Measurements from ENCODE around the gene RAB1A. TPM values are rescaled to one million over a fixed set of nuclear protein-coding genes. Genes with fewer than 3 reads are reported as not detected.

RAB1A gene
- total RNA-seq, 1 donor from 2014 or later: 128 TPM

DNA sequence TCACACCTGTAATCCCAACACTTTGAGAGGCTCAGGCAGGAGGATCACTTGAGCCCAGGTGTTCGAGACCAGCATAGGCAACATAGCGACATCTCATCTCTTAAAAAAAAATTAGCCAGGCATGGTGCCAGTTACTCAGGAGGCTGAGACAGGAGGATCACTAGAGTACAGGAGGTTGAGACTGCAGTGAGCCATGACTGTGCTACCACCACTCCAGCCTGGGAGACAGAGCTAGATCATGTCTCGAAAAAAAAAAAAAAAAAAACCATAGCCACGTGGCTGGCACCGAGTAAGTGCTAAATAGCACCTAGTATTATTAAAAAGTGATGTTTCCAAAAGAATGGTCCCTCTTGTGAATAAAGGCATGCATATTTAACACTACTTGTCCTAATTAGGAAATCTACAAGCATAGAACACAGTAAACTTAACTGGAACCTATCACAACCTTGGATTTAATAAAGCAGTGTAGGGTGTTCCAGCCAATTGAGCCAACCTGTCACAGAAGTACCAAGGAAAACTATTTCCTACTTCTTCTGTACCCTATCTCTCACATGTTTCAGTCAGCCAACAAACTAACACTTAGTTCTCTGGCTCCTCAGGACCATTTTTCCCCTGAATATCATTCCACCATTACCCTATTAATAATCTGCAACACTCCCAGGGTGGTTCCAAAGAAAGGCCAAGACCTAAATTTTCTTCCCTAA is 8.8 kb downstream of the RAB1A start:
- H3K27me3 Mint-ChIP-seq: no peaks in the 10 kb centered on the region
- H3K27ac Mint-ChIP-seq: no peak overlapping the region
- DNase-seq (ENCODE audit: extremely low spot score, unreplicated experiment): no peak
- H3K4me3 Mint-ChIP-seq: no peak overlapping the region
- H3K9me3 Mint-ChIP-seq: no peaks in the 10 kb centered on the region
- TF ChIP-seq CTCF (conservative IDR thresholded peaks at IDR 0.05): no peak
- H3K36me3 Mint-ChIP-seq: peaks cover 8% of the 10 kb centered on the region
- H3K4me1 Mint-ChIP-seq (ENCODE audit: unreplicated experiment): peaks cover 16% of the 10 kb centered on the region

DNA sequence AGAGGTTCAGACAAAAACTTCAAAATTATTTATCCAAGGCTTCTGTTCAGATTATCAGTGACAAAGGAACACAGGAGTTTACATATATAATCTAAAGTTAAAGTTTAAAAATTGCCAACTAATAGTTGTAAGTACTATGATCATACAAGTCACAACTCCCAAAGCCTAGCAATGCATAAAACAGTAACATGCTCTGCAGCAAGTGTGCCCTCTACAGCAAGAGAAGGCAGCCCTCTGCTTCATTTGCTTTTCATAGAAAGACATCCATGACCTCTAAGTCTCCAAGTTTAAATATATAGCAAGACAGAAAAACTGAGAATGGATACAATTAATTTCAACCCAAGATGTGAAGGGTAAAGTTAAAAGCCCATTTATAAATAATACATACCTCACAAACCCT is 13.3 kb downstream of the RAB1A start:
- Mint-ChIP-seq H3K9me3 (peaks cover 4% of the 10 kb centered on the region), H3K27ac (no peak overlapping the region)
- no peak for TF ChIP-seq CTCF (conservative IDR thresholded peaks at IDR 0.05)

GRCh38 chr2:65114921-65115320 is 15.0 kb downstream of the RAB1A start:
- Mint-ChIP-seq H3K27ac (no peak overlapping the region), H3K9me3 (peaks cover 4% of the 10 kb centered on the region), H3K4me3 (no peak overlapping the region), H3K27me3 (no peaks in the 10 kb centered on the region), H3K36me3 (peaks cover 13% of the 10 kb centered on the region), H3K4me1 (ENCODE audit: unreplicated experiment) (peaks cover 16% of the 10 kb centered on the region)
- no peak for DNase-seq (ENCODE audit: extremely low spot score, unreplicated experiment)
- TF ChIP-seq CTCF (conservative IDR thresholded peaks at IDR 0.05): no peak

More for the DNA sequence above, 13.3 kb downstream of the RAB1A start:
- no peak for DNase-seq (ENCODE audit: extremely low spot score, unreplicated experiment)
- Mint-ChIP-seq H3K4me1 (ENCODE audit: unreplicated experiment) (peaks cover 20% of the 10 kb centered on the region), H3K27me3 (no peaks in the 10 kb centered on the region), H3K4me3 (no peak overlapping the region), H3K36me3 (peaks cover 16% of the 10 kb centered on the region)

DNA sequence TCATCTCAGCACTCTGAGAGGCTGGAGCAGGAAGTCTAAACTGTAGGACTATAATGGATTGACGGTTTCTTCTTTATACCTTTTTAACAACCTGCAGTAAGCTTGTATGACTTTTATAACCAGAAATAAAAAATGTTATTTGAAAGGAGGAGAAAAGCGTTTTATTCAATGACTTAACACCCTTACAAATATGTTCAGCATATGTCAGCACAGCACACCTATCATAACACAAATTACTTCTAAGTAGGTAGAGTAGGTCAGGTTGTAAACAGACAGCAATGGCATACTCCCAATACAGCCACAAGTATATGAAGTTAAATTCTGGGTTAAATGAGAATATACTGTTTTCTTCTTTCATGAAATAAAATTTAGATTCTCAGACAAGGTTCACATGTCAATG is 16.1 kb downstream of the RAB1A start:
- DNase-seq (ENCODE audit: extremely low spot score, unreplicated experiment): no peak
- no peak overlapping the region for H3K27ac Mint-ChIP-seq
- H3K36me3 Mint-ChIP-seq: peaks cover 16% of the 10 kb centered on the region
- no peak for TF ChIP-seq CTCF (conservative IDR thresholded peaks at IDR 0.05)
- peaks cover 20% of the 10 kb centered on the region for H3K4me1 Mint-ChIP-seq (ENCODE audit: unreplicated experiment)
- H3K9me3 Mint-ChIP-seq: peaks cover 4% of the 10 kb centered on the region
- H3K4me3 Mint-ChIP-seq: no peak overlapping the region
- no peaks in the 10 kb centered on the region for H3K27me3 Mint-ChIP-seq

DNA sequence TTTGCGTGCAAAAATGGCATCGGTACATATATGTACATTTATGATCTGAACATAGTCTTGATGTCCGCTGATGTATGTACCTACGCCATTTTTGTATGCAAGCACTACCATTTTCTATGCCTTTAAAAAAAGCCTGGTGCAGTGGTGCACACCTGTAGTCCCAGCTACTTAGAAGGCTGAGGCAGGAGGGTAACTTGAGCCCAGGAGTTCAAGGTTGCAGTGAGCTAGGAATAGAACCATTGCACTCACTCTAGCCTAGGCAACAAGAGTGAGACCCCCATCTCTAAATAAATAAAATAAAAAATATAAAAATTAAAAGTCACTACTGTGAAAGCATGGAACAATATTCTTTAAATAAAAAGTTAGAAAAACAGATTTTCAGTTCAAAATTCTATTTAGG is 16.7 kb downstream of the RAB1A start:
- H3K4me1 Mint-ChIP-seq (ENCODE audit: unreplicated experiment): peaks cover 20% of the 10 kb centered on the region
- peaks cover 16% of the 10 kb centered on the region for H3K36me3 Mint-ChIP-seq
- H3K27me3 Mint-ChIP-seq: no peaks in the 10 kb centered on the region
- peaks cover 4% of the 10 kb centered on the region for H3K9me3 Mint-ChIP-seq
- no peak overlapping the region for H3K27ac Mint-ChIP-seq
- TF ChIP-seq CTCF (conservative IDR thresholded peaks at IDR 0.05): no peak
- no peak for DNase-seq (ENCODE audit: extremely low spot score, unreplicated experiment)
- H3K4me3 Mint-ChIP-seq: no peak overlapping the region

Measured in type B pancreatic cell (in vitro differentiated cells).